ENCODE results near the gene ATP10B.
"Not testable (repeated sequence)": the region's sequence is repeated elsewhere in the genome, so short reads cannot be mapped to it uniquely, and the experiment has no call there.

ATP10B gene

GRCh38 chr5:160744268-160745101 lies 107.5 kb downstream of the ATP10B start:
- TF ChIP-seq POLR2A (IDR thresholded peaks at IDR 0.05; ENCODE audit: low read depth, low read length) (no peak), TAF1 (IDR thresholded peaks at IDR 0.05; ENCODE audit: borderline replicate concordance, low read depth, low read length) (no peak), POLR2AphosphoS5 (IDR thresholded peaks at IDR 0.05; ENCODE audit: low read depth, low read length) (no peak)
- FAIRE-seq (no peak), DNase-seq (ENCODE audit: insufficient read length) (no peak)

GRCh38 chr5:160743027-160743426 lies 109.0 kb downstream of the ATP10B start:
- no peak for TF ChIP-seq POLR2A (IDR thresholded peaks at IDR 0.05; ENCODE audit: low read depth, low read length)
- TF ChIP-seq TAF1 (IDR thresholded peaks at IDR 0.05; ENCODE audit: borderline replicate concordance, low read depth, low read length) = no peak
- no peak for TF ChIP-seq POLR2AphosphoS5 (IDR thresholded peaks at IDR 0.05; ENCODE audit: low read depth, low read length)
- FAIRE-seq = no peak
- no peak for DNase-seq (ENCODE audit: insufficient read length)

GRCh38 chr5:160742446-160742845 lies 109.6 kb downstream of the ATP10B start:
- TF ChIP-seq POLR2A (IDR thresholded peaks at IDR 0.05; ENCODE audit: low read depth, low read length) (no peak), TAF1 (IDR thresholded peaks at IDR 0.05; ENCODE audit: borderline replicate concordance, low read depth, low read length) (no peak), POLR2AphosphoS5 (IDR thresholded peaks at IDR 0.05; ENCODE audit: low read depth, low read length) (no peak)
- FAIRE-seq (no peak), DNase-seq (ENCODE audit: insufficient read length) (no peak)

DNA sequence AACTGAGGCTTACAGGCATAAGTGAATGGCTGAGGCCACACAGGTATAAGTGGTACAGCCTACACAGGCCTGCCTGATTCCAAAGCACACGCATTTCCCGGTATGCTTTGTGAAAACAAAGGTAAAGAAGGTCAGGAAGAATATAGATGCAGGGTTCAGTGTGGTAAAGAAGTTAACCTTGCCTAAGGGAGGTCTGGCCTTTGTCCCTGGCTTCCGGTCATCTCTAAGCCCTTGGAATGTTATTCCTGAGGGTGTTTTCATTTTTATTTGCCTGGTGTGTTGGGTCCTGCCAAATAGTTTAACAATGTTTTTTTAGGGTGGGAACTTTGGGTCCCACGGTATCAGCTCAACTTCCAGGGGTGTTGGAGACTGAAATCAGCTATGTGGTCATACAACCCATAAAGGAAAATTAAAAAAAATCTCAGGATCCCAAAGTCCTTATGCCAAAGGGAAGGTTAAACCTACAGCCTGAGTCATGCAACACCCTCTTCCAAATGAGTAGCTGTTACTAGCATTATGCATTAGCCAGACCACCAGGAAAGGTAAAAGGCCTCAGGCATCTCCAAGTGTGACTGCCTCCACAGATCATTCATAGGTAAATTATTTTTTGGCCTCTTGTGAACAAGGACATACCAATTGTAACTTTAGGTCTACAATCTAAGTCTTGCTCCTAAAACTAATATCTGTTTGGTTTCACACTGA lies 124.6 kb downstream of the ATP10B start:
- no peak for FAIRE-seq
- no peak for TF ChIP-seq POLR2AphosphoS5 (IDR thresholded peaks at IDR 0.05; ENCODE audit: low read depth, low read length)
- no peak for TF ChIP-seq POLR2A (IDR thresholded peaks at IDR 0.05; ENCODE audit: low read depth, low read length)
- no peak for TF ChIP-seq TAF1 (IDR thresholded peaks at IDR 0.05; ENCODE audit: borderline replicate concordance, low read depth, low read length)
- DNase-seq (ENCODE audit: insufficient read length) = no peak

- TF ChIP-seq POLR2A (IDR thresholded peaks at IDR 0.05; ENCODE audit: low read depth, low read length) = no peak
- DNase-seq (ENCODE audit: insufficient read length) (no peak), FAIRE-seq (no peak)
Observed at GRCh38 chr5:160726721-160727120, 125.3 kb downstream of the ATP10B start.

DNA sequence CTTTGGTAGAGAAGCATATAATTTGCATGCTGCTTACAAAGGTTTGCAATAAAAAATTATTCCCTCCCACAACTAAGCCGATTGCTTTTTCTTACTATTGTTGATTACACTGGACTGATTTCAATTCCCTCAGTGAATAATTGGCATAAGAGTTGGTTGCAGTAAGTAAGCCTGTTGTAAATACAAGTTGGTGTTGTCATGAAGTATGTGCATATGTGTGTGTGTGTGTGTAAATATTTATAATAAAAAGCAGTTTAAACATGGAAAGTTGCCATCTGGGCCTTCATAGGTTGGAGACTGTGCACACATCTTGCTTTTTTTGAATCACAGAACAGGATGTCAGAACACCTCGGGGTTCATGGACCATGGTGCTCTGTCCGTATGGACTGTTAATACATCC lies 131.2 kb downstream of the ATP10B start:
- FAIRE-seq = no peak

DNA sequence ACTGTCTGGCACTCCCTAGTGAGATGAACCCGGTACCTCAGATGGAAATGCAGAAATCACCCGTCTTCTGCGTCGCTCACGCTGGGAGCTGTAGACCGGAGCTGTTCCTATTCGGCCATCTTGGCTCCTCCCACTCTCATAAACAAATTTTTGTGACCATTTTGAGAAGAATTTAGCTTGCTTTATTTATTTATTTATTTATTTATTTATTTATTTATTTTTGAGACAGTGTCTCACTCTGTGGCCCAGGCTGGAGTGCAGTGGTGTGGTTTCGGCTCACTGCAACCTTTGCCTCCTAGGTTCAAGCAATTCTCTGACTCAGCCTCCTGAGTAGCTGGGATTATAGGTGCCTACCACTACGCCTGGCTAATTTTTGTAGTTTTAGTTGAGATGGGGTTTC lies 136.5 kb downstream of the ATP10B start:
- not testable (repeated sequence) for FAIRE-seq; DNase-seq (ENCODE audit: insufficient read length)

More for the DNA sequence above, 131.2 kb downstream of the ATP10B start:
- TF ChIP-seq POLR2A (IDR thresholded peaks at IDR 0.05; ENCODE audit: low read depth, low read length) (no peak), POLR2AphosphoS5 (IDR thresholded peaks at IDR 0.05; ENCODE audit: low read depth, low read length) (no peak), TAF1 (IDR thresholded peaks at IDR 0.05; ENCODE audit: borderline replicate concordance, low read depth, low read length) (no peak)
- DNase-seq (ENCODE audit: insufficient read length) = no peak

GRCh38 chr5:160703547-160704189 lies 148.3 kb downstream of the ATP10B start:
- no peak for FAIRE-seq
- DNase-seq (ENCODE audit: insufficient read length) = no peak
- TF ChIP-seq TAF1 (IDR thresholded peaks at IDR 0.05; ENCODE audit: borderline replicate concordance, low read depth, low read length) (no peak), POLR2A (IDR thresholded peaks at IDR 0.05; ENCODE audit: low read depth, low read length) (no peak), POLR2AphosphoS5 (IDR thresholded peaks at IDR 0.05; ENCODE audit: low read depth, low read length) (no peak)

GRCh38 chr5:160702934-160703333 lies 149.1 kb downstream of the ATP10B start:
- TF ChIP-seq TAF1 (IDR thresholded peaks at IDR 0.05; ENCODE audit: borderline replicate concordance, low read depth, low read length) = no peak
- no peak for TF ChIP-seq POLR2A (IDR thresholded peaks at IDR 0.05; ENCODE audit: low read depth, low read length)
- TF ChIP-seq POLR2AphosphoS5 (IDR thresholded peaks at IDR 0.05; ENCODE audit: low read depth, low read length) = no peak
- DNase-seq (ENCODE audit: insufficient read length) (no peak), FAIRE-seq (no peak)

DNA sequence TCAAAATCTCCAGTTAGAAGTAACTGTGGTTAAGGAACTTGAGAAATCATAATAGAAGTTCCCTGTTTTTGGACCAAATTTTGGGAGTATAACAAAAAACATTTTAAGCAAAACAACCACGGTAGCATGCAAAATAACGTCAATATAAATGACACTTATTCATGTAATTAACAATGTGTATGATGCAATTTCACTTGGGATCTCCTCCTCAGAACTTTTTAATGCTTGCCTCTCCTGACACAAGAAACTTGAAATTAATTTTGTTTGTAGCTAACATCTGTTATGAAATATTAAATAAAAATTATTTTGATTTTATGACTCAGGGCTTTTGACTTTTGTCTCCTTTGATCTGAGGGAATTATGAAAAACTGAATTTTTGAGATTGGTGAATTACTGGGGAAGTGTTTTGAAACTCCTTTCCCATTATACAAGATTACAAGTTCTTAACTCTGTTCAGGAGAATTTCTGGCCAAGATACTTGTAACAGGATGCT lies 149.7 kb downstream of the ATP10B start:
- DNase-seq (ENCODE audit: insufficient read length) (no peak), FAIRE-seq (no peak)
- TF ChIP-seq POLR2A (IDR thresholded peaks at IDR 0.05; ENCODE audit: low read depth, low read length) (no peak), TAF1 (IDR thresholded peaks at IDR 0.05; ENCODE audit: borderline replicate concordance, low read depth, low read length) (no peak), POLR2AphosphoS5 (IDR thresholded peaks at IDR 0.05; ENCODE audit: low read depth, low read length) (no peak)

GRCh38 chr5:160701403-160701802 lies 150.6 kb downstream of the ATP10B start:
- no peak for FAIRE-seq
- TF ChIP-seq POLR2AphosphoS5 (IDR thresholded peaks at IDR 0.05; ENCODE audit: low read depth, low read length) = no peak
- no peak for DNase-seq (ENCODE audit: insufficient read length)

DNA sequence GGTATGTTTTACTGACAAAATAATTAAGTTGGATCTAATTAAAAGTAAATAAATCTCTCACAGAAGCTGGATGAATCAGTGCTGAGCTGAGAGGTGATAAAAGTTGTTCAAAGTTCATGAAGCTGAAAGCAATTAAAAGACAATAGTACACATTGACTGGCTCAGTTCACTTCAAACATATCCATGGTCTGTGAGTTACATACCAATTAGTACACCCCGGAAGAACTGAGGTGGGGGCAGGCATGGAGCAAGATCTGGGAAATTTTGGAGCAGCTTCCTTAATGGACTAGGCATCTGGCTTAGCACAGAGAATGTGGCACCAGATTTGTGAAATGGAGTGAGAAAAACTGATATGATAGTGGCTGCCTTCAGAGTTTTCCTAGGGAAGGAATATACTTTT lies 152.7 kb downstream of the ATP10B start:
- TF ChIP-seq POLR2AphosphoS5 (IDR thresholded peaks at IDR 0.05; ENCODE audit: low read depth, low read length) (no peak), TAF1 (IDR thresholded peaks at IDR 0.05; ENCODE audit: borderline replicate concordance, low read depth, low read length) (no peak), POLR2A (IDR thresholded peaks at IDR 0.05; ENCODE audit: low read depth, low read length) (no peak)
- FAIRE-seq (no peak), DNase-seq (ENCODE audit: insufficient read length) (no peak)

All from GM12892 (cell line).